IPS-20b (cell line): ENCODE data around the gene ALK.

Source experiments
- H3K27ac ChIP-seq: one replicate; pipeline ENCODE4 v1.5.1; 2013; ENCODE audit warnings: low read length
- H3K27me3 ChIP-seq: 2 replicates; pipeline ENCODE4 v1.6.1; 2013; ENCODE audit warnings: mild to moderate bottlenecking, low read length, inconsistent platforms; ENCODE audit not compliant: insufficient read depth
- H3K36me3 ChIP-seq: 2 replicates; pipeline ENCODE4 v1.6.1; 2013; ENCODE audit warnings: low read depth, mild to moderate bottlenecking, inconsistent platforms, low read length, moderate library complexity; ENCODE audit not compliant: insufficient read depth
- H3K4me1 ChIP-seq: 2 replicates; pipeline ENCODE4 v1.6.1; 2013; ENCODE audit warnings: mild to moderate bottlenecking, control low read depth, inconsistent platforms, low read length, moderate library complexity; ENCODE audit not compliant: insufficient read depth
- H3K4me3 ChIP-seq: 2 replicates; pipeline ENCODE4 v1.5.1; 2013; ENCODE audit warnings: mild to moderate bottlenecking, low read length, inconsistent platforms
- H3K9ac ChIP-seq: 2 replicates; pipeline ENCODE4 v1.6.1; 2013; ENCODE audit warnings: low read depth, mild to moderate bottlenecking, inconsistent platforms, low read length, moderate library complexity
- H3K9me3 ChIP-seq: 2 replicates; pipeline ENCODE4 v1.6.1; 2013; ENCODE audit warnings: mild to moderate bottlenecking, low read depth, low read length, inconsistent platforms; ENCODE audit not compliant: insufficient read depth

Gene ALK

DNA sequence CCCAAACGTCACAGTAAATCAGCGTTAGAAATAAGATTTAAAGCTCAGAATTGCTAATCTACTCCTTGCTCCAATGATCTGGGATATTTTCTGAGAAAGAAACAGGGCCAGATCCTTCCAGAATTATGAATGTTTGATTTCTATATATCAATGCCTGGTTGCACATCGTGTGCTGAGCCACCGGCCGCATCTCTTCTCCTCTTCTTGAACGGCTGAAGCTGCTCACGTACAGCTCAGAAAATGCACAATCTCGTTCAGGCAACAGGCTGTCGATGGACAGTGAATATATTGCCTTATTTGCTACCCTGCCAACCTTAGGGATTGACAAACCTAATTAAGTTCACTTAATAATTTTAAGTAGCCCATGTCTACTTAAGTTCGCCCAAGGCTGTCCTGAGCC lies 636.7 kb downstream of the ALK start:
- H3K36me3 ChIP-seq = no peaks in the 10 kb centered on the region
- no peaks in the 10 kb centered on the region for H3K27me3 ChIP-seq
- no peaks in the 10 kb centered on the region; the same call in 1 of the 2 replicates for H3K4me1 ChIP-seq
- no peaks in the 10 kb centered on the region for H3K9me3 ChIP-seq
- H3K27ac ChIP-seq = no peak overlapping the region
- no peak overlapping the region for H3K4me3 ChIP-seq
- H3K9ac ChIP-seq = no peak overlapping the region

DNA sequence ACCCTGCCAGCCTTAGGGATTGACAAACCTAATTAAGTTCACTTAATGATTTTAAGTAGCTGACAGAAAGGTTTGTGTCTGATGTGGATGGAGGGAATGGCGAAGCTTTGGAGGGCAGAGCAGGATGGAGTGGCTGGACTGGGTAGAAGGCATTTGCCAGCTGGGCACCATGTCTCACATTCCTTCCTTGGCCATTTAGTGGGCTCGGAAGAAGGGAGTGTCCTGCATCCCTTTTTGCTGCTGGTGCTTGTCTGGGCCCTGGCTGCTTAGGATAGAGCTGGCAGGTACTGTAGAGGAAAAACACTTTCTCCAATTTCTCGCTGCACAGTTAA lies 639.5 kb downstream of the ALK start:
- H3K9me3 ChIP-seq = no peaks in the 10 kb centered on the region
- H3K27me3 ChIP-seq = no peaks in the 10 kb centered on the region
- H3K4me3 ChIP-seq = no peak overlapping the region
- H3K36me3 ChIP-seq = no peaks in the 10 kb centered on the region
- no peaks in the 10 kb centered on the region; the same call in 1 of the 2 replicates for H3K4me1 ChIP-seq
- H3K9ac ChIP-seq = no peak overlapping the region
- H3K27ac ChIP-seq = no peak overlapping the region

DNA sequence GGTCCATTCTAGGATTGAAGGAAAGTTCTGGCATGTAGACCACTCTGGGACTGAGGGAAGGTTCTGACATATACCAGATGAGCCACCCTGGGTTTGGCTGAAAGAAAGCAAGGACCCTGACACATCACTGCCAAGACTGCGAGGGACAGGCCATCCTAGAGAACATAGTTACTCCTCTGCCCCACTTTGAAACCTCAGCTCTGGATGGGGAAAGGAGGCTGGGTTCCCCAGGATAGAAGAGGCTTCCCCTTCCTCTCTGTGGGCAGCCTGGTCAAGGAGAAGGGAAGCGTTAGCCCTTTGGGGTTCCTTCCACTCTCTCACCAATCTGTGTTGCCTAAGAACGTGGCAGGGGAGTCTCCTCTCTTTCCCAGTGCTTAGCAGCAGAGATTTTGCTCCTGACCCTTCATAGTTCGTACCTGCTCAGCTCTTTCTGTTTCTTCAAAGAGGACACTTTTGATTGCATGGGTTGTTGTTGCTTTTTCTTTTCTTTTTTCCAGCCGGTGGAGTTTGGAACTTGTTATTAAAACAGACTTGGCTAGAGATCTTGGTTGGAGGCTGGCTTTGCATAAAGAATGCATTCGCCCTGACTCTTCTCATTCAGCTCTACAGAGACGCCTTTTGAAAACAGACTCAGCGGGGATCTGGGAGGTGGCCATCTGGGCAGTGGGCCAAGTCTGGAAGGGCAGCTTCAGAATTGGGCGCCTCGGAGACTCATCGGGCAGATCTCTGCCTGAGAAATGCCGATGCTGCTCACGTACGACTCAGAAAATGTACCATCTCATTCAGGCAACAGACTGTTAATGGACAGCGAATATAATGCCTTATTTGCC lies 640.1 kb downstream of the ALK start:
- H3K4me3 ChIP-seq = no peak overlapping the region
- H3K27ac ChIP-seq = no peak overlapping the region
- no peaks in the 10 kb centered on the region; the same call in 1 of the 2 replicates for H3K4me1 ChIP-seq
- H3K27me3 ChIP-seq = no peaks in the 10 kb centered on the region
- H3K36me3 ChIP-seq = no peaks in the 10 kb centered on the region
- no peak overlapping the region for H3K9ac ChIP-seq
- no peaks in the 10 kb centered on the region for H3K9me3 ChIP-seq

DNA sequence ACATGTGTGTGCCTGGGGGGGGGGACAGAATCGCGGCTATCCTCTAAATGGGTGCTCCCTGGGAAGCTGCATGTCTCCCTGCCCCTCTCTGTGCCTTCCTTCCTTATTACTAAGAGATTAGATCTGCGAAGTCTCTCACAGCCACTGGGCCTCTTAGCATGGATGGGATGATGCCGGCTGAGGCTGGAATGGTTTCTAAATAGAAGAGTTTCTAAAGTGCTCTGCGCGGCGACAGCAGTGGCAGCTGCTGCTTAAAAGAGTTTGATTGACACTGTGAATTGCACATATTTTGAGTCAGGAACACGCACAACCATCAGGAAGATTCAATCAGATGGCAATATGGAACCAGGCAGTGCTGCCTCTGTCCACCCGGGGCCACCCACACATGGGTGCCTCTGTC lies 642.4 kb downstream of the ALK start:
- H3K4me1 ChIP-seq = no peaks in the 10 kb centered on the region; the same call in 1 of the 2 replicates
- H3K27ac ChIP-seq = no peak overlapping the region
- no peak overlapping the region for H3K9ac ChIP-seq
- no peaks in the 10 kb centered on the region for H3K9me3 ChIP-seq
- H3K36me3 ChIP-seq = no peaks in the 10 kb centered on the region
- H3K27me3 ChIP-seq = no peaks in the 10 kb centered on the region
- no peak overlapping the region for H3K4me3 ChIP-seq

DNA sequence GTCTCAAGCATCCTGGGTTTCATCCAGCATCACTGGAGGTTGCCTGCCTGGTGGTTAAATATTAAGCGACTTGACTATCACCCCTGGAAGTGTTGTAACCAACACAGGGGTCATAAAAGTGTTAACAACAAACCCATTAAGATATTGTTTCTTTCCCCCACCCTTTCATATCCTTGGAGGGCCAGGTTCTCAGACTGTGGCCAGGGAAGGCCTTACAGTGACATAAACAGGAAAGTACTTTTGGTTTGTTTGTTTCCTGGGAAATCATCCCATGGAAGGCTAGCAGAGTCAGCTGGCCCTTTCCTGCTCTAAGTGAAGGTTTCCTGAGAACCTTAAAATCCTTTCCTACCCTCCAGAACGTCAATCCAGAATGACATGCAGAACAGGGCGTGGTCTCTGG lies 645.2 kb downstream of the ALK start:
- no peaks in the 10 kb centered on the region for H3K9me3 ChIP-seq
- H3K27me3 ChIP-seq = no peaks in the 10 kb centered on the region
- no peaks in the 10 kb centered on the region; the same call in 1 of the 2 replicates for H3K4me1 ChIP-seq
- no peaks in the 10 kb centered on the region for H3K36me3 ChIP-seq
- H3K9ac ChIP-seq = no peak overlapping the region
- no peak overlapping the region for H3K4me3 ChIP-seq
- no peak overlapping the region for H3K27ac ChIP-seq

DNA sequence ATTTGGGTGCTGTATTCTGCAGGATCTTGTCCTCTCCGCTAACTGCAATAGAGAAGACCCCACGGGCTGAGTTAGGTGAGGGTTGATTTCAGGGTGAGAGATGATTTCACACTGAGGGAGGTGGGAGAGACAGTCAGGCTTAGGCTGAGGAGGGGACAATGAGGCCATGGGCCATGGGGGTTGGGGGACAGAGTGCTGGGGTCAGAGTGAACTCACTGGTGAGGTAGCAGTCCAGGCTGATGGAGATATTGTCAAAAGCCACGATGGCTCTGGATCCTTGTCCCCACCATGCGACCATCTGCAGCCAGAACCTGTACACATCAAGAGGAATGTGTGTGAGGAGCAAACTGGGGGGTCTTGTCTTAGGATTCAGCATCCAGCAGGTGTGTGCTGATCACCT lies 646.2 kb downstream of the ALK start:
- H3K27ac ChIP-seq = no peak overlapping the region
- H3K9me3 ChIP-seq = no peaks in the 10 kb centered on the region
- H3K27me3 ChIP-seq = no peaks in the 10 kb centered on the region
- H3K9ac ChIP-seq = no peak overlapping the region
- no peaks in the 10 kb centered on the region for H3K36me3 ChIP-seq
- no peak overlapping the region for H3K4me3 ChIP-seq
- no peaks in the 10 kb centered on the region for H3K4me1 ChIP-seq

DNA sequence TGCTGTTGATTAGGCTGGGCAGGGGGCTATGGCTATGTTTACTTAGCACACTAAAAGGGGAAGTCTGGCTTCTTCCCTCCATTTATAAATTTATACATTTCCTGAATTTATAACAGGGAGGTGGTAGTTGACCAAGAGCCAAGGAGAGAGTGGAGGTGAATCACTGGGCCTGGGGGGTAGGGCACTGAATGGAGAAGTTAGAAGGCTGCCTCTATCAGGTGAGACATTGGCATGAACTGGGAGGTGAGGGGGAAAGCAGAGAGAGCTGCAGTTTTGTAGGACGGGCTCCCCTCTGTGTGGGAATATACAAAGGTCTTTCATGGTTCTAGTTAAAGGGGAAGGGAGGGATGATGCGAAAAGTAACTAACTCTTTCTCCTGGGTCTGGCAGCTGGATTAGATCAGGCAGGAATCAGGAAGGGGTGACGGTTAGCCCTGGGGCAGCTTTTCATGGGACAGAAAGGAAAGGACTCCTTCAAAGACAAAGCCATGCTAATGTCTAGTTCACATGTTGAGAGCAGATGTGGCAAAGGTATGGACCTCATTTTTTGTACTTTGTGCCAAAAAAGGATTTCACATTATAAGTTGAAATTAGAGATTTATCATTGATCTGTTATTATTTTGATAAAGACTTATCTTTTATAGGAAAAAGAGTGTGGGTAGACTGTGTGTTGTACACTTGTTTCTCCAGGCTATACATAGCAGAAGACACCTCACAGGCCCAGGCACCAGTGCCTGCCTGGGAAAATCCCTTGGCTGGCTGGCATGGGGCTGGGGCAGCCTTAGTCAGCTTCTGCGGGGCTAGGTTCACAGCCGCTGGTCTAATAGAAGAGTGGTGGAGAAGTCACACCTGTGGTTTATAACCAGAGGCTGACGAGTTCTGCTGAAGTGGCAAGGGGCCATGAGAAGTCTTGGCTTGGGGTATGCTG lies 647.4 kb downstream of the ALK start:
- no peak overlapping the region for H3K4me3 ChIP-seq
- H3K27ac ChIP-seq = no peak overlapping the region
- no peaks in the 10 kb centered on the region for H3K36me3 ChIP-seq
- no peaks in the 10 kb centered on the region for H3K4me1 ChIP-seq
- no peaks in the 10 kb centered on the region for H3K27me3 ChIP-seq
- H3K9me3 ChIP-seq = no peaks in the 10 kb centered on the region
- no peak overlapping the region for H3K9ac ChIP-seq

DNA sequence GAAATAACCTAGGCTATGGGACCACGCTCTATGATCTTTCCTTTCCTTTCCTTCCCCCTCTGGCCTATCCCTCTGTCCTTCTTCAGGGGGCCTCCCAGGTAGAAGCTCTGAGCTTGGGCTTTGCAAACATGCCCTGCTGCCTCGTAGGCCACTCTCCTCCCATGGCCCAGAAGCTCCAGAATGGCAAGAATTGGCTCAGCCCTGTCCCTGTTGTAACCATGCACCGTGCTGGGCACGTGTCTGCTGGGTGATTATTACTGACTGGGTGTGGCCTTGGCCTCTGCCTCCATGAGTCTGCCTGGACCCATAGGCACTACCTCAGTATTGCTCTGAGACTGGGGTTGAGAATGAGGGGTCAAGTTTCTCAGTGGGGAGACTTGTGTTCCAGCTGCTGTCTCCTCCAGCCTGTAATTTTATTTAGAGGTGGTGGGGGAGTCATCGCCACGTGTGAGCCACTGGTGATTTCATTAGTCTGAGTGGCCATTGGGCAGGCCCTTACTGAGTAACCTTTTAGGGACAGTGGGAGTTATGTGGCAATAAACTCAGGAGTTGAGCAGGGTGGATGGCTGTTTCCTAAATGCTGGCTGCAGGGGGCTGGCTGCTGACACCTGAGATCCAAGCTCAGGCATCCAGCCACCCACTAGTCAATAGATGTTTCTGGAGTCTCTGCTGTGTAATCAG lies 648.2 kb downstream of the ALK start:
- Histone ChIP-seq H3K9ac (no peak overlapping the region), H3K27ac (no peak overlapping the region), H3K9me3 (no peaks in the 10 kb centered on the region), H3K36me3 (no peaks in the 10 kb centered on the region), H3K27me3 (no peaks in the 10 kb centered on the region), H3K4me1 (no peaks in the 10 kb centered on the region), H3K4me3 (no peak overlapping the region)

DNA sequence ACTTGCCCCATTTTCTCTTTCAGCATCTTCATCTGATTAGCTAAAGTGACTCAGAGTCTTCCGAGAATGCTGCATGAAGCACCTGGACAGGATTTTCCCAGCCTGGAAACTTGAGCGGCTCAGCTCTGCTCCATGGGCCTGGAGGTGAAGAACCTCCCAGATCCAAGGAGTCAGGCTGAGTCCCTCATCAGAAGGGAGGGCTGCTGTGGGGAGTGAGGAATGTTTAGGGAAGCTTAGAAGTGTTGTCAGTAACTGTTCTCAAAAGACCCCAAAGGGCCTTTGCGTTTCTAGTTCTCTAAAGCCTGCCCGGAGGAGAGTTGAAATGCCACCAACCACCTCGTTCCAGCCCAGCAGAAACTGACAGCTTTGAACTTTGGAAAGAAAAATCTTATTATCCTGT lies 649.1 kb downstream of the ALK start:
- Histone ChIP-seq H3K4me1 (no peaks in the 10 kb centered on the region), H3K27me3 (no peaks in the 10 kb centered on the region), H3K36me3 (no peaks in the 10 kb centered on the region), H3K9me3 (no peaks in the 10 kb centered on the region), H3K4me3 (no peak overlapping the region), H3K27ac (no peak overlapping the region), H3K9ac (no peak overlapping the region)

DNA sequence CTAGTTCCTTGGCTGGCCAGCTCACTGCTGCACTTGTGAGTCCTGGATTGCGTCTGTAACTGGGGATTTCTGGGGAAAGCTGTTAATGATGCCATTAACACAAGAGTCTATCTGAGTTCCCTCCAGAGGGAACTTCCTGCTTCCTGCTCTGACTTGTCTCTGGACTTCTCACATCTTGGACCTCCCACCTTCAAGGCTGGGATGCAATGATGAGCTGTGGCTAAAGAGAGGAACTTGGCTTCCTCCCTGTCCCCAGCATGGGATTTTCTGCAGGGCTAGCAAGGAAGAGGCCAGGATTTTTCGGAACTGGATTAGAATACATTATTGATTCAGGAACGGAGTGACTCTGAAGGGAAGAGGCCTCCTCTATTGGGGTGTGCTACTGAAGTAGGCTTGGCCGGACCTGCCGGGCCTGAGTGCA lies 650.7 kb downstream of the ALK start:
- Histone ChIP-seq H3K36me3 (no peaks in the 10 kb centered on the region), H3K9ac (no peak overlapping the region), H3K4me3 (no peak overlapping the region), H3K27me3 (no peaks in the 10 kb centered on the region), H3K27ac (no peak overlapping the region), H3K4me1 (no peaks in the 10 kb centered on the region), H3K9me3 (no peaks in the 10 kb centered on the region)

DNA sequence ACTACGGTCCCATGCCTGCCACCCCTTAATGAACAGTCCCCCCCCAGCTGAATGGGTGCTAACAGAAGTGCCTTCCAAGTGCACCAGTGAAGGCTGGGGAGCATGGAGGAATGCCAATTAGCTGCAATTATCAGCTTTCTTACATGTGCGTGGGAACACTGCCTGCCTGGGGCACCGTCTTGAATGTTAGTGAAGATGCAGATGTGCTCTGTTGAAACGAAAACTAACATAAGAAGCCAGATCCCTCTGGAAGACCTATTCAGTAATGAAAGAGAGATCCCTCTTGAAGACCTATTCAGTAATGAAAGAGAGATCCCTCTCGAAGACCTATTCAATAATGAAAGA lies 651.6 kb downstream of the ALK start:
- no peaks in the 10 kb centered on the region for H3K27me3 ChIP-seq
- H3K4me3 ChIP-seq = no peak overlapping the region
- no peaks in the 10 kb centered on the region for H3K9me3 ChIP-seq
- H3K36me3 ChIP-seq = no peaks in the 10 kb centered on the region
- H3K27ac ChIP-seq = no peak overlapping the region
- no peak overlapping the region for H3K9ac ChIP-seq
- no peaks in the 10 kb centered on the region for H3K4me1 ChIP-seq
